H9 (cell line): ENCODE measurements around the gene PTPRR. TPM values are rescaled to one million over a fixed set of nuclear protein-coding genes. Genes with fewer than 3 reads are reported as not detected.
A peak's percentile ranks its signal among the peaks of the same experiment; 100 is the strongest.

Experiments
- DNase-seq: peaks from one replicate; pipeline ENCODE4 v3.0.0-alpha.2; 2017
- H2AFZ ChIP-seq: one replicate; pipeline ENCODE4 v1.6.1; 2013; ENCODE audit warnings: mild to moderate bottlenecking, low read length, control low read depth, moderate library complexity
- H2AK5ac ChIP-seq: 2 replicates; pipeline ENCODE4 v1.6.1; 2013; ENCODE audit warnings: low read length, control low read depth, mixed read lengths; ENCODE audit not compliant: insufficient read length
- H2BK120ac ChIP-seq: one replicate; pipeline ENCODE4 v1.6.1; 2013; ENCODE audit warnings: low read depth, mild to moderate bottlenecking, low read length, control low read depth, inconsistent platforms; ENCODE audit not compliant: poor library complexity, severe bottlenecking
- H2BK12ac ChIP-seq: 2 replicates; pipeline ENCODE4 v1.6.1; 2013; ENCODE audit warnings: low read length, control low read depth, mixed read lengths, low read depth; ENCODE audit not compliant: insufficient read length
- H2BK15ac ChIP-seq: 2 replicates; pipeline ENCODE4 v1.6.1; 2013; ENCODE audit warnings: low read depth, low read length, control low read depth
- H2BK20ac ChIP-seq: one replicate; pipeline ENCODE4 v1.6.1; 2013; ENCODE audit warnings: low read depth, mild to moderate bottlenecking, low read length, control low read depth, inconsistent platforms; ENCODE audit not compliant: poor library complexity, severe bottlenecking
- H2BK5ac ChIP-seq: 2 replicates; pipeline ENCODE4 v1.6.1; 2013; ENCODE audit warnings: low read length, control low read depth, mixed read lengths; ENCODE audit not compliant: insufficient read length
- H3K14ac ChIP-seq: 2 replicates; pipeline ENCODE4 v1.6.1; 2013; ENCODE audit warnings: low read length, control low read depth; ENCODE audit not compliant: insufficient read depth
- H3K18ac ChIP-seq: 2 replicates; pipeline ENCODE4 v1.6.1; 2013; ENCODE audit warnings: low read depth, mild to moderate bottlenecking, mixed read lengths, low read length, control low read depth; ENCODE audit not compliant: insufficient read length
- H3K23ac ChIP-seq: 2 replicates; pipeline ENCODE4 v1.6.1; 2013; ENCODE audit warnings: low read length, control low read depth, mixed read lengths, low read depth; ENCODE audit not compliant: insufficient read length
- H3K23me2 ChIP-seq: 2 replicates; pipeline ENCODE4 v1.6.1; 2013; ENCODE audit warnings: low read depth, mild to moderate bottlenecking, mixed read lengths, low read length, control low read depth; ENCODE audit not compliant: insufficient read length, poor library complexity, severe bottlenecking
- H3K27ac ChIP-seq: 2 replicates; pipeline ENCODE4 v1.5.1; 2013; ENCODE audit warnings: low read length, control low read depth, mixed read lengths, low read depth; ENCODE audit not compliant: insufficient read length
- H3K27me3 ChIP-seq: 2 replicates; pipeline ENCODE4 v1.6.1; 2013; ENCODE audit warnings: low read length, control low read depth, inconsistent platforms; ENCODE audit not compliant: insufficient read depth
- H3K4ac ChIP-seq: 2 replicates; pipeline ENCODE4 v1.6.1; 2013; ENCODE audit warnings: low read depth, mild to moderate bottlenecking, control low read depth, inconsistent platforms, low read length, moderate library complexity
- H3K4me1 ChIP-seq: 2 replicates; pipeline ENCODE4 v1.6.1; 2013; ENCODE audit warnings: low read length, control low read depth, inconsistent platforms; ENCODE audit not compliant: insufficient read depth
- H3K4me2 ChIP-seq: 2 replicates; pipeline ENCODE4 v1.6.1; 2013; ENCODE audit warnings: low read length, control low read depth, mixed read lengths; ENCODE audit not compliant: insufficient read length, insufficient read depth
- H3K56ac ChIP-seq: 2 replicates; pipeline ENCODE4 v1.6.1; 2013; ENCODE audit warnings: low read depth, mild to moderate bottlenecking, mixed read lengths, low read length, control low read depth; ENCODE audit not compliant: insufficient read length
- H3K79me1 ChIP-seq: 2 replicates; pipeline ENCODE4 v1.6.1; 2013; ENCODE audit warnings: low read depth, mild to moderate bottlenecking, moderate library complexity, low read length, control low read depth, inconsistent platforms; ENCODE audit not compliant: insufficient read depth, poor library complexity, severe bottlenecking
- H3K79me2 ChIP-seq: 2 replicates; pipeline ENCODE4 v1.6.1; 2013; ENCODE audit warnings: low read length, control low read depth, inconsistent platforms; ENCODE audit not compliant: insufficient read depth
- H3K9ac ChIP-seq: 2 replicates; pipeline ENCODE4 v1.6.1; 2013; ENCODE audit warnings: low read length, control low read depth, mixed read lengths; ENCODE audit not compliant: insufficient read length; ENCODE audit errors: extremely low read depth
- H3K9me3 ChIP-seq: one replicate; pipeline ENCODE4 v1.6.1; 2013; ENCODE audit warnings: low read depth, low read length, inconsistent platforms; ENCODE audit not compliant: control insufficient read depth
- H3T11ph ChIP-seq: one replicate; pipeline ENCODE4 v1.6.1; 2013; ENCODE audit warnings: mild to moderate bottlenecking, low read length, control low read depth, inconsistent platforms
- H4K20me1 ChIP-seq: one replicate; pipeline ENCODE4 v1.6.1; 2013; ENCODE audit not compliant: control insufficient read depth, insufficient read length, insufficient read depth
- H4K5ac ChIP-seq: 2 replicates; pipeline ENCODE4 v1.6.1; 2013; ENCODE audit warnings: low read depth, mild to moderate bottlenecking, mixed read lengths, low read length, control low read depth; ENCODE audit not compliant: insufficient read length
- H4K8ac ChIP-seq: replicated peaks from 2 replicates; pipeline ENCODE4 v1.6.1; 2013; ENCODE audit warnings: low read length, control low read depth, mixed read lengths, low read depth; ENCODE audit not compliant: insufficient read length
- H4K91ac ChIP-seq: 2 replicates; pipeline ENCODE4 v1.6.1; 2013; ENCODE audit warnings: low read depth, mild to moderate bottlenecking, moderate library complexity, mixed read lengths, low read length, control low read depth; ENCODE audit not compliant: insufficient read length
- H3K27ac Mint-ChIP-seq, 3 experiments: 2 replicates in 2 of 3; 3 replicates in 1 of 3; pipeline ENCODE4 v1.8.0; 2020 to 2021; ENCODE audit warnings: mixed read lengths in 3 of 3, mild to moderate bottlenecking in 1 of 3, moderate library complexity in 1 of 3
- H3K27me3 Mint-ChIP-seq: 2 replicates; pipeline ENCODE4 v1.8.0; 2021; ENCODE audit warnings: low read depth, mild to moderate bottlenecking, moderate library complexity, mixed read lengths
- H3K36me3 Mint-ChIP-seq, 3 experiments: 2 replicates in 2 of 3; 3 replicates in 1 of 3; pipeline ENCODE4 v1.8.0; 2020 to 2021; ENCODE audit warnings: low read depth in 3 of 3, mixed read lengths in 3 of 3; ENCODE audit not compliant: insufficient read depth in 1 of 3
- H3K4me1 Mint-ChIP-seq, 2 experiments: 2 replicates each; pipeline ENCODE4 v1.8.0; 2020; ENCODE audit warnings: mixed read lengths in 2 of 2
- H3K4me3 Mint-ChIP-seq, 2 experiments: 2 replicates in 1 of 2; 3 replicates in 1 of 2; pipeline ENCODE4 v1.8.0; 2020 to 2021; ENCODE audit warnings: mild to moderate bottlenecking in 2 of 2, mixed read lengths in 2 of 2, moderate library complexity in 1 of 2
- H3K9me3 Mint-ChIP-seq, 2 experiments: 2 replicates in 1 of 2; 3 replicates in 1 of 2; pipeline ENCODE4 v1.8.0; 2020; ENCODE audit warnings: mild to moderate bottlenecking in 2 of 2, mixed read lengths in 2 of 2, moderate library complexity in 1 of 2
- WGBS: extraction: QIAGEN DNeasy Blood & Tissue Kit; methylation state at CpG from one replicate; pipeline ENCODE4 v1.1.7; 2013; ENCODE audit warnings: missing lambda C conversion rate, low lambda C conversion rate, mixed read lengths; ENCODE audit not compliant: insufficient read length; ENCODE audit errors: extremely low coverage; 5-methylcytosine and 5-hydroxymethylcytosine counted together
- total RNA-seq: library from RNA; stranded (reverse); gene quantifications from 2 replicates; pipeline ENCODE4 v1.2.1, GENCODE V29; 2021
- TF ChIP-seq, protein P1 (sequence below): fragments of 200-600 bp; sonication (generic); conservative IDR thresholded peaks from 3 replicates; pipeline ENCODE4 v1.8.0; 2021; ENCODE audit warnings: antibody characterized with exemption, mild to moderate bottlenecking

The PTPRR gene
- total RNA-seq, 1 experiment from 2014 or later = 0.22 TPM

DNA sequence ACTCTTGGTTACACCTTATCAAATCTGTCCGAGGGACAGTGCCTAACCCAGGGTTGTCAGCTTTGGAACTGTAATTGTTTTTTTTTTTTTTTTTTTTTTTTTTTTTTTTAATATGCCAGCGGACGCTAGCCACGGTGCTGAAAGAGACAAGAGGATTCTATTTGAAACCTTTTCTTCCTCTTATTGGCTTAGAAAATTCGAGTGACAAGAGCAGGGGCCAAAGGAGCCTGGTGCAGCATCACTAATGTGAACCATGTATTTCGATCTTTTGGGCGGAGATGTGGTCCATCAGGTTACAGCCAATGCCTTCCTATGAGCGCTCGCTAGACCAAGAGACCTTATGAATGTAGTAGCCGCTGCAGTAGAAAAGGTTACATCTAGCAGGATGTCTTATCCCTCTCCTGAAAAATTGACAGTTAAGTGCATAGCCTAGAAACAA lies 922 bp downstream of the PTPRR start:
- H3T11ph ChIP-seq = no peak overlapping the region
- no peak overlapping the region for H2BK120ac ChIP-seq
- no peak overlapping the region for H3K56ac ChIP-seq
- no peak overlapping the region for H3K18ac ChIP-seq
- H3K27ac Mint-ChIP-seq = no peak overlapping the region
- H2BK15ac ChIP-seq = no peak overlapping the region
- H3K27ac ChIP-seq = no peak overlapping the region
- H4K91ac ChIP-seq = no peak overlapping the region
- peaks cover 13 to 14% of the 10 kb centered on the region in 2 experiments for H3K4me1 Mint-ChIP-seq
- no peak overlapping the region for H2BK12ac ChIP-seq
- WGBS = no CpG with 5 or more reads among the region's 10 CpGs
- DNase-seq = peak; percentile 75
- H2AK5ac ChIP-seq = no peak overlapping the region
- H3K27me3 Mint-ChIP-seq = peaks cover 31% of the 10 kb centered on the region
- H3K79me1 ChIP-seq = no peaks in the 10 kb centered on the region
- no peak overlapping the region for H4K8ac ChIP-seq
- H3K23ac ChIP-seq = no peak overlapping the region
- H3K4ac ChIP-seq = no peak overlapping the region
- no peak overlapping the region for H2BK5ac ChIP-seq
- H3K4me2 ChIP-seq = peak overlapping the region; percentile 99
- H3K79me2 ChIP-seq = no peaks in the 10 kb centered on the region
- H3K9ac ChIP-seq = no peak overlapping the region
- no peak overlapping the region for H4K5ac ChIP-seq
- no peaks in the 10 kb centered on the region for H3K9me3 Mint-ChIP-seq
- peaks cover 2% of the 10 kb centered on the region; the same call in 1 of the 2 replicates for H3K4me1 ChIP-seq
- H4K20me1 ChIP-seq = no peaks in the 10 kb centered on the region
- no peaks in the 10 kb centered on the region for H3K9me3 ChIP-seq
- H3K27me3 ChIP-seq = no peaks in the 10 kb centered on the region; the same call in 1 of the 2 replicates
- peak overlapping the region; percentile 80 to 82 for H3K4me3 Mint-ChIP-seq
- no peaks in the 10 kb centered on the region; a peak in 1 of 7 replicates for H3K36me3 Mint-ChIP-seq
- no peak overlapping the region for H3K14ac ChIP-seq
- no peak overlapping the region for H2AFZ ChIP-seq
- TF ChIP-seq, protein P1, sequence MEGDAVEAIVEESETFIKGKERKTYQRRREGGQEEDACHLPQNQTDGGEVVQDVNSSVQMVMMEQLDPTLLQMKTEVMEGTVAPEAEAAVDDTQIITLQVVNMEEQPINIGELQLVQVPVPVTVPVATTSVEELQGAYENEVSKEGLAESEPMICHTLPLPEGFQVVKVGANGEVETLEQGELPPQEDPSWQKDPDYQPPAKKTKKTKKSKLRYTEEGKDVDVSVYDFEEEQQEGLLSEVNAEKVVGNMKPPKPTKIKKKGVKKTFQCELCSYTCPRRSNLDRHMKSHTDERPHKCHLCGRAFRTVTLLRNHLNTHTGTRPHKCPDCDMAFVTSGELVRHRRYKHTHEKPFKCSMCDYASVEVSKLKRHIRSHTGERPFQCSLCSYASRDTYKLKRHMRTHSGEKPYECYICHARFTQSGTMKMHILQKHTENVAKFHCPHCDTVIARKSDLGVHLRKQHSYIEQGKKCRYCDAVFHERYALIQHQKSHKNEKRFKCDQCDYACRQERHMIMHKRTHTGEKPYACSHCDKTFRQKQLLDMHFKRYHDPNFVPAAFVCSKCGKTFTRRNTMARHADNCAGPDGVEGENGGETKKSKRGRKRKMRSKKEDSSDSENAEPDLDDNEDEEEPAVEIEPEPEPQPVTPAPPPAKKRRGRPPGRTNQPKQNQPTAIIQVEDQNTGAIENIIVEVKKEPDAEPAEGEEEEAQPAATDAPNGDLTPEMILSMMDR = no peak
- no peak overlapping the region for H2BK20ac ChIP-seq
- peaks cover 9% of the 10 kb centered on the region for H3K23me2 ChIP-seq
